Progenitor cell of endocrine pancreas (in vitro differentiated cells): ENCODE measurements around the gene ALG3. TPM values are rescaled to one million over a fixed set of nuclear protein-coding genes. Genes with fewer than 3 reads are reported as not detected.
A peak's percentile ranks its signal among the peaks of the same experiment; 100 is the strongest.

ENCODE experiments used
- DNase-seq: peaks from one replicate; pipeline ENCODE4 v3.0.0; 2021; ENCODE audit warnings: low spot score; ENCODE audit not compliant: unreplicated experiment
- H3K27ac Mint-ChIP-seq: 2 replicates; pipeline ENCODE4 v1.8.0; 2021; ENCODE audit warnings: mild to moderate bottlenecking, moderate library complexity, mixed read lengths
- H3K27me3 Mint-ChIP-seq: 2 replicates; pipeline ENCODE4 v1.8.0; 2021; ENCODE audit warnings: mixed read lengths
- H3K36me3 Mint-ChIP-seq: 2 replicates; pipeline ENCODE4 v1.8.0; 2022; ENCODE audit warnings: mixed read lengths; ENCODE audit not compliant: insufficient read depth
- H3K4me1 Mint-ChIP-seq: 2 replicates; pipeline ENCODE4 v1.8.0; 2021; ENCODE audit warnings: low read depth, mixed read lengths
- H3K4me3 Mint-ChIP-seq: 2 replicates; pipeline ENCODE4 v1.8.0; 2021; ENCODE audit warnings: low read depth, mild to moderate bottlenecking, moderate library complexity, mixed read lengths
- H3K9me3 Mint-ChIP-seq: 2 replicates; pipeline ENCODE4 v1.8.0; 2021; ENCODE audit warnings: low read depth, mixed read lengths
- CTCF ChIP-seq: fragments of 200-600 bp; sonication (generic); IDR thresholded peaks from one replicate; pipeline ENCODE4 v1.5.0; 2021; ENCODE audit warnings: antibody characterized with exemption, mild to moderate bottlenecking; ENCODE audit not compliant: unreplicated experiment
- total RNA-seq: library from RNA; stranded (reverse); gene quantifications from 2 replicates; pipeline ENCODE4 v1.2.1, GENCODE V29; 2021

The ALG3 gene
- total RNA-seq, 1 donor from 2014 or later = 34.5 TPM

GRCh38 chr3:184230081-184230602 lies 18.6 kb downstream of the ALG3 start:
- Mint-ChIP-seq H3K36me3 (peaks cover 3% of the 10 kb centered on the region), H3K4me1 (peaks cover 8% of the 10 kb centered on the region), H3K27ac (no peak overlapping the region), H3K27me3 (peaks cover 57% of the 10 kb centered on the region), H3K4me3 (peak overlapping the region; percentile 14), H3K9me3 (no peaks in the 10 kb centered on the region)
- peak; percentile 59 for DNase-seq
- TF ChIP-seq CTCF = no peak

DNA sequence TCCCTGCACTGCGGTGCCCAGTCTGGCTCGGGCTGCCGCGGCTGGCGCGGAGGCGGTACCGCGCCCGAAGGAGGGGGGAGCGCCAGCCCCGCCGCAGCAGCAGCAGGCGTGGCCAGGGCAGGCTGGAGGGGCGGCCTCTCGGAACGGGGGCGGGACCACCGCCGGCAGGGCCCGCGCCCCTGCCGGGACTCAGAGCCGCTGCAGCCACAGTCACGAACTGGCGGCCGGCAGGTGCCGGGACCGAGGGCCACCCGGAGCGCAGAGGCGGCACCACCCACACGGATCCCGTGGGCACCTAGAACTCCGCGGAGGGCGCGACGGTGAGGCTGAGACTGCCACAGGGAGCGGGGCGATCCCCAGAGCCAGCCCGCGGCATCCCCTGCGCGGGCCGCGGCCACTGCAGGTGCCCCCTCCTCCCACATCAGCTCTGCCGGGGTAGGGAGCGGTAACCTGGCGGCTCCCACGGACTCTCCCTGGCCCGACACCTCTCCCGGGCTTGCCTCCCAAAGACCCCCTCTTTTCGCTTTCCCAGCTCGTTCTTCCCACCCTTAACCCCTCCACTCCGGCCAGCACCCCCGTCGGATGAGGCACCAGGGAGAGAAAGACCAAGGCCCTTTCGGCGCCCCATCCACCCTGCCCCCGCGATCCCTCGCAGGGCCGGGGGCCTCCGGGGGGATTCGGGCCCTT lies 19.2 kb downstream of the ALG3 start, which contains the start of gene VWA5B2:
TSS of gene VWA5B2 (plus strand) at position 192 of the 687 bp plus-strand sequence. CDS start 944 bp downstream, outside the sequence.
- peak; percentile 72 for DNase-seq
- Mint-ChIP-seq H3K4me1 (peaks cover 8% of the 10 kb centered on the region), H3K27ac (peak within 1 kb of the TSS; percentile 90), H3K36me3 (peaks cover 3% of the 10 kb centered on the region), H3K9me3 (no peaks in the 10 kb centered on the region), H3K4me3 (peak within 1 kb of the TSS; percentile 73), H3K27me3 (peaks cover 62% of the 10 kb centered on the region)
- TF ChIP-seq CTCF = peak; percentile 52

- Mint-ChIP-seq H3K4me1 (peaks cover 8% of the 10 kb centered on the region), H3K9me3 (no peaks in the 10 kb centered on the region), H3K4me3 (peak overlapping the region; percentile 57), H3K27me3 (peaks cover 66% of the 10 kb centered on the region), H3K27ac (peak overlapping the region; percentile 90), H3K36me3 (peaks cover 3% of the 10 kb centered on the region)
- DNase-seq = no peak
- TF ChIP-seq CTCF = no peak
These were observed 20.2 kb downstream of the ALG3 start for GRCh38 chr3:184228376-184229137.

DNA sequence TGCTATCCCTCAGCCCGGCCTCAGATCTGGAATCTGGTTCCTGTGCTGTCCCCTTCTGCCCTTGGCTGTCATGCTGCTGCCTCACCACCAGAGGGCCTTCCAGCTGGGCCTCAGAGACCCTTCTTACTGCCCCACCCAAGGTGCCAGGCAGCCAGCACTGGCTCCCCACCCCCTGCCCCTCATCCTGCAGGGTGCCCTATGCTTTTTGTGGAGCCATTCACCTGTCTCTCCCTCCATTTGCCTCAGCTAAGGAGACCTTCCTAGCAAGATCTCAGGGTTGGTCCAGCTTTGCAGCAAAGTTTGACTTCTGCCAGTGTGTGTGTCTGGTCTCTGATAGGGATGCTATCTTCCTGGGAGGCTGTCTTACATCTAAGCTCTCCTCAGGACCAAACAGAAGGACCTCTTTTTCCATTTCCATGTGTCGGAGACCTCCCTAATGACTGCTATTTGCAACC lies 21.3 kb downstream of the ALG3 start:
- Mint-ChIP-seq H3K27ac (no peak overlapping the region), H3K9me3 (no peaks in the 10 kb centered on the region), H3K4me1 (peaks cover 8% of the 10 kb centered on the region), H3K4me3 (no peak overlapping the region), H3K27me3 (peaks cover 63% of the 10 kb centered on the region), H3K36me3 (peaks cover 3% of the 10 kb centered on the region)
- TF ChIP-seq CTCF = peak; percentile 84
- no peak for DNase-seq

- H3K36me3 Mint-ChIP-seq = no peaks in the 10 kb centered on the region
- H3K27ac Mint-ChIP-seq = no peak overlapping the region
- TF ChIP-seq CTCF = no peak
- no peak for DNase-seq
- no peak overlapping the region for H3K4me3 Mint-ChIP-seq
- no peaks in the 10 kb centered on the region for H3K4me1 Mint-ChIP-seq
- peaks cover 46% of the 10 kb centered on the region for H3K27me3 Mint-ChIP-seq
- no peaks in the 10 kb centered on the region for H3K9me3 Mint-ChIP-seq
These were observed 24.8 kb downstream of the ALG3 start for GRCh38 chr3:184223946-184224345.
